HG02981 (cell line): Measurements from ENCODE around the gene TTC22.

ENCODE experiments used
- ATAC-seq: cut with Tn5 transposase; IDR thresholded peaks from one replicate; pipeline ENCODE4 v1.9.1; 2021; ENCODE audit warnings: mild to moderate bottlenecking, moderate library complexity; ENCODE audit not compliant: unreplicated experiment

TTC22 gene

DNA sequence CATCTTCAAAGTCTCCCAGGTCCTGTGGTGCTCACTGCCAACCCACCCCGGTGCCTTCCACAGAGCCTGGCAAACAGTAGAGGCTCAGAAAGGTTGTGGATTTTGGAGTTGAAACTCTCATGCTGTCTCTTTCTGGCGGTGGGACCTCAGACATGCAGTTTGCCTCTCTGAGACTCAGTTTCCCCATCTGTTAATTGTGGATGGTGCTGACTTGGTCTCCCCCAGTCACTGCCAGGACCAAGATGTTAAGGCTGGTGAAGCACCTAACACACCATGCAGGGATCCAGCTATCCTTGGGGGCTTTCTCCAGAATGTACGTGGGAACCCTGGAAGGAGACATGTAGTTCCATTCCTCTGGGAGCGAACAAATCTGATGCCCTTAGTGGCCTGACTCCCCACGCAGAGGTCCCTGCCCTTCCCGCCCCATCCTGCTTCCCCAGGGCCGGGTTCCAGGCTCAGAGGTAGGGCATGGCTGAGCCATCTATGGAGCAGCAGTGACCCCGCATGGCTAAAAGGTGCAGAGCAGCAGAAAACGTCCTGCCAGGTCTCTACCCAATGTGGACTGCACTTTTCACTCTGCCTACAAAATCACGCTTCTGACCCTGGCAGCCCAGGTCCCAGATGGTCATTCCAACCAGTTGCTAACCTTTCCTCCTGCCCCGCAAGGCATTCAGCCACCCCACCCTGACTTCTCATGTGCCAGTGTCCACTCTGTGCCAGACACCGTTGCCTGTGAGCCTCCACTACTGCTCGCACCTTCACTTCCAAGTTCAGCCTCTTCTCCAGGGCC is 9.2 kb upstream of the TTC22 start:
- ATAC-seq: no peak

- ATAC-seq: no peak
Observed at GRCh38 chr1:54809496-54810074, 8.5 kb upstream of the TTC22 start.

GRCh38 chr1:54808443-54809207 is 7.5 kb upstream of the TTC22 start:
- no peak for ATAC-seq

GRCh38 chr1:54807756-54808155 is 6.6 kb upstream of the TTC22 start:
- no peak for ATAC-seq

- ATAC-seq: no peak
Observed at GRCh38 chr1:54806931-54807611, 5.9 kb upstream of the TTC22 start.

GRCh38 chr1:54805981-54806381 is 4.9 kb upstream of the TTC22 start:
- no peak for ATAC-seq

GRCh38 chr1:54805466-54805865 is 4.3 kb upstream of the TTC22 start:
- no peak for ATAC-seq

DNA sequence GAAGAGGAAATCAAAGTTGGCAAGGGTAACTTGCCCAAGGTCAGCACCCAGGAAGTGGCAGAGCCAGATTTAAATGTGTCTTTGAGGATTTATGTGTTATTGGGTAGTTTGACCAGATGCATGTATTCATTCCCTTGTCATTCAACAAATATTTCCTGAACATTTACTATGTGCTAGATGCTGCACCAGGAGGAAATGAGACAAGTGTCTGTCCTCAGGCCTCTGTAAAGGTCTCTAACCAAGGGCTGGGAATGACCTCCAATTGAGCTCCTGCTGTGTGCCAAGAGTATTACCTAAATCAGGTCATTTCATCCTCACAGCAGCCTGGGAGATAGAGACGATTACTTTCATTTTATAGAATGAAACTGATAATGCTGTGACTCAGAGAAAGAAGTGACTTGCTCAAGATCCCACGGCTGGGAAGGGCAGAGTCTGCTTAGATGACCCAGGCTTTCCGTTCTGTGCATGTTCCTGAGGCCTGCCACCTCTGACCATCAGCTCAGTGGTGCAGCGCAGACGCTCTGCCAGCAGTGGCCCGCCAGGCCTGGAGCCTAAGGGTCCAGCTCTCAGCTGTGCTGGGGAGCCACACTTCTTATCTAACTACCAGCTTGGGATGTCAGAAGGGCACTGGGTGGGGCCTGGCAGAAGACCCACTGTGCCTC is 3.5 kb upstream of the TTC22 start:
- no peak for ATAC-seq

- ATAC-seq: no peak
Observed at GRCh38 chr1:54803761-54804470, 2.8 kb upstream of the TTC22 start.

GRCh38 chr1:54800041-54800898 is 853 bp downstream of the TTC22 start:
- ATAC-seq: no peak

DNA sequence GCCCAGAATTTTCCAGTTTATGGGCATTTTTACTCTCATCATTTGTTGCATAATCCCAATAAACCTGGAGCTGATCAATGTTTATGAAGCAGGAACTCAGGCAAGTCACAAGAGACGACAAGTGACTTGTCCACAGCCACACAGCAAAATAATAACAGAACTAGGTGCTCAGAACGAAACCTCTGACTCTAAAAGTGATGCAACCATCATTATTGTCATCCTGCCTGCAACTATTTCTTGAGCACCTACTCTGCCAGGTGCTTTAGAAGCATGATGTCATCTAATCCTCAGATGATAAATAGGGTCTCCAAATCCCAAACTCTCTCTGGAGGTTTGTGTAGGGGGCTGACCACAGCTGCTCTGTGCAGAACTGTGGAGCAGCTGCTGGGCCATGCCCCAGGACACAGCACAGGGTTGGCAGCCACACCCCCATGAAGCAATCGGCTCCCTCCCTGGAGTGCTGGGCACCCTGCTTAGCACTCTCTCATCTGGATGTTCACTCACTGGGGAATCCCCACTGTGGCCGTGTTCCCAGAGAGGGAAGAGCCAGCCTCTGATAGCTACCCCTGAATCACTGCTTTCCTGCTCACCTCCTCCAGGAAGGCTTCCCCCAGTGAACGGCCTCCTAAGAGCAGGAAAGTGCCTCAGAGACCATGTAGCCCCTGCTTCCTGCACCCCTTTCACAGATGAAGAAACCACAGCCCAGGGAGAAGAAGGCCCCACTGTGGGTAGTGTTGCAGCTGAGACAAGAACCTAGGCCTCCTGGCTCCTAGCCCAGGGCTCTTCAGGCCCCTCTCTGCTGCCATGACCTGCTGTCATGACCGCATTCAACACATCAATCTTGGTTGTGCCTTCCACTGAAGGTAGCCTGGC is 2.1 kb downstream of the TTC22 start:
- no peak for ATAC-seq

DNA sequence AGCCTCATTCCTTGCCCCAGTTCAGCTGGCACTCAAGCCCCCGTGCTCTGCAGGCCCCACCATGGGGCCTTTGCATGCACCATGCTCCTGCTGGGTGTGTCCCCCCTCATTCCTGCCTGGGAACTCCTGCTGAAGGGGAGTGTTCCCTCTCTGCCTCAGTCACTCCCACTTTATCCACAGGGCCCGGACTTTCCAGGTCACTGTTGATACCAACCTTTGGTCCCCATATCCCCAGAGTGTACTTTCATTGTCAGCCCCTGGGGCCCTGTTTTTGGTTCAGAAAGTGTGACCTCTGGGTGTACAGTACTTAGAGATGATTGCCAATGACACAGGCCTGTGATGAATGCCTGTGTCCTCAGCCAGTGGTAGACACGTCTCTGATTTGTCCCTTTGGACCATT is 2.9 kb downstream of the TTC22 start:
- ATAC-seq: no peak

GRCh38 chr1:54796902-54797301 is 4.2 kb downstream of the TTC22 start:
- ATAC-seq: no peak

GRCh38 chr1:54795841-54796468 is 5.2 kb downstream of the TTC22 start:
- no peak for ATAC-seq

GRCh38 chr1:54795356-54795665 is 5.8 kb downstream of the TTC22 start:
- ATAC-seq: no peak

GRCh38 chr1:54794451-54795355 is 6.4 kb downstream of the TTC22 start:
- no peak for ATAC-seq

GRCh38 chr1:54792686-54793282 is 8.3 kb downstream of the TTC22 start:
- no peak for ATAC-seq
